Measurements from ENCODE around the gene SLC15A5. TPM values are rescaled to one million over a fixed set of nuclear protein-coding genes. Genes with fewer than 3 reads are reported as not detected.

The SLC15A5 gene
- total RNA-seq, 2 donors from 2014 or later = not detected

GRCh38 chr12:16285586-16285985, 8.1 kb upstream of the SLC15A5 start:
- no peak overlapping the region for H3K27ac ChIP-seq
- H3K27me3 ChIP-seq = no peaks in the 10 kb centered on the region
- intact Hi-C loops (cut with DNase I) = no loop called here
- TF ChIP-seq CTCF (IDR thresholded peaks at IDR 0.05) (no peak), POLR2A (IDR thresholded peaks at IDR 0.05) (no peak)
- no peaks in the 10 kb centered on the region for H3K9me3 ChIP-seq
- DNase-seq (no peak), ATAC-seq (no peak)
- H3K36me3 ChIP-seq (replicated peaks in 1 of 2; ENCODE audit: insufficient read depth in 1 of 2, low read depth in 2 of 2) = no peaks in the 10 kb centered on the region
- WGBS, 2 donors = 89 to 92% methylated on average over 3 of the region's 3 CpGs
- H3K4me1 ChIP-seq = no peaks in the 10 kb centered on the region
- H3K4me3 ChIP-seq = no peak overlapping the region

GRCh38 chr12:16282978-16283377, 5.5 kb upstream of the SLC15A5 start:
- no peak overlapping the region for H3K4me3 ChIP-seq
- 69 to 75% methylated on average over 2 of the region's 2 CpGs for WGBS, 2 donors
- H3K27ac ChIP-seq = no peak overlapping the region
- no peaks in the 10 kb centered on the region for H3K4me1 ChIP-seq
- ATAC-seq (no peak), DNase-seq (no peak)
- intact Hi-C loops (cut with DNase I) = no loop called here
- no peaks in the 10 kb centered on the region for H3K36me3 ChIP-seq (replicated peaks in 1 of 2; ENCODE audit: insufficient read depth in 1 of 2, low read depth in 2 of 2)
- H3K27me3 ChIP-seq = no peaks in the 10 kb centered on the region
- no peaks in the 10 kb centered on the region for H3K9me3 ChIP-seq
- TF ChIP-seq CTCF (IDR thresholded peaks at IDR 0.05) = no peak

- TF ChIP-seq POLR2A (IDR thresholded peaks at IDR 0.05) = no peak
- no peak for TF ChIP-seq CTCF (IDR thresholded peaks at IDR 0.05)
- no peak overlapping the region for H3K4me3 ChIP-seq
- no peaks in the 10 kb centered on the region for H3K9me3 ChIP-seq
- H3K4me1 ChIP-seq = no peaks in the 10 kb centered on the region
- H3K36me3 ChIP-seq (replicated peaks in 1 of 2; ENCODE audit: insufficient read depth in 1 of 2, low read depth in 2 of 2) = no peaks in the 10 kb centered on the region
- no peak overlapping the region for H3K27ac ChIP-seq
- intact Hi-C loops (cut with DNase I) = no loop called here
- no peak for DNase-seq
- ATAC-seq = no peak
- WGBS, 2 donors = 78 to 79% methylated on average over 2 of the region's 2 CpGs
- no peaks in the 10 kb centered on the region for H3K27me3 ChIP-seq
These were observed 4.6 kb upstream of the SLC15A5 start for GRCh38 chr12:16282081-16282480.

GRCh38 chr12:16281157-16281556, 3.7 kb upstream of the SLC15A5 start:
- Histone ChIP-seq H3K27me3 (no peaks in the 10 kb centered on the region), H3K4me1 (no peaks in the 10 kb centered on the region), H3K27ac (no peak overlapping the region), H3K9me3 (no peaks in the 10 kb centered on the region), H3K4me3 (no peak overlapping the region), H3K36me3 (replicated peaks in 1 of 2; ENCODE audit: insufficient read depth in 1 of 2, low read depth in 2 of 2) (no peaks in the 10 kb centered on the region)
- ATAC-seq (no peak), DNase-seq (no peak)
- TF ChIP-seq CTCF (IDR thresholded peaks at IDR 0.05) (no peak), POLR2A (IDR thresholded peaks at IDR 0.05) (no peak)
- WGBS, 2 donors = 62 to 74% methylated on average over 3 of the region's 3 CpGs
- intact Hi-C loops (cut with DNase I) = no loop called here

GRCh38 chr12:16272222-16272621, 5.3 kb downstream of the SLC15A5 start:
- no peak overlapping the region for H3K4me3 ChIP-seq
- DNase-seq = no peak
- no peaks in the 10 kb centered on the region for H3K27me3 ChIP-seq
- no peak for ATAC-seq
- H3K27ac ChIP-seq = no peak overlapping the region
- H3K9me3 ChIP-seq = no peaks in the 10 kb centered on the region
- H3K36me3 ChIP-seq (replicated peaks in 1 of 2; ENCODE audit: insufficient read depth in 1 of 2, low read depth in 2 of 2) = no peaks in the 10 kb centered on the region
- TF ChIP-seq POLR2A (IDR thresholded peaks at IDR 0.05) (no peak), CTCF (IDR thresholded peaks at IDR 0.05) (no peak)
- 65 to 72% methylated on average over 3 of the region's 3 CpGs for WGBS, 2 donors
- H3K4me1 ChIP-seq = no peaks in the 10 kb centered on the region
- intact Hi-C loops (cut with DNase I) = no loop called here
